Stomach (tissue), 9 donors: ENCODE data around the gene OGT. TPM values are rescaled to one million over a fixed set of nuclear protein-coding genes. Genes with fewer than 3 reads are reported as not detected.
A peak's percentile ranks its signal among the peaks of the same experiment; 100 is the strongest.

Experiments
- DNase-seq, 2 donors: peaks; one replicate each; pipeline versions ENCODE4 v3.0.0 to v3.0.0-alpha.2; 2013 to 2019
- H3K27ac ChIP-seq, 5 donors: fragments of 200-600 bp in 4 of 5; sonication (generic) in 4 of 5; one replicate each; pipeline ENCODE4 v1.5.1; 2013 to 2019; ENCODE audit warnings: mild to moderate bottlenecking in 1 of 5, moderate library complexity in 1 of 5
- H3K27me3 ChIP-seq, 3 donors: fragments of 200-600 bp; sonication (generic); one replicate each; pipeline ENCODE4 v1.5.1; 2017 to 2019; ENCODE audit warnings: mixed run types in 1 of 3
- H3K36me3 ChIP-seq, 4 donors: fragments of 200-600 bp; sonication (generic); 1 replicate in 3 of 4; 2 replicates in 1 of 4; pipeline ENCODE4 v1.5.1; 2016 to 2019
- H3K4me1 ChIP-seq, 4 donors: fragments of 200-600 bp; sonication (generic); one replicate each; pipeline ENCODE4 v1.5.1; 2016 to 2019
- H3K4me3 ChIP-seq, 4 donors: fragments of 200-600 bp; sonication (generic) in 3 of 4; one replicate each; pipeline ENCODE4 v1.5.1; 2016 to 2019; ENCODE audit warnings: mild to moderate bottlenecking in 1 of 4
- H3K9me3 ChIP-seq, 4 donors: fragments of 200-600 bp; sonication (generic); one replicate each; pipeline ENCODE4 v1.5.1; 2016 to 2019
- CTCF ChIP-seq, 7 experiments: fragments of 450-650 bp in 4 of 7; fragments of 200-600 bp in 3 of 7; sonication (generic) in 3 of 7; IDR thresholded peaks; one replicate each; pipeline ENCODE4 v1.5.1; 2016 to 2019; ENCODE audit warnings: antibody characterized with exemption in 7 of 7, control low read depth in 2 of 7, mild to moderate bottlenecking in 1 of 7
- EP300 ChIP-seq: sonication (generic); formaldehyde crosslinking; IDR thresholded peaks from one replicate; pipeline ENCODE4 v1.6.1; 2017; ENCODE audit warnings: antibody characterized with exemption
- POLR2A ChIP-seq, 4 donors: fragments of 450-650 bp; IDR thresholded peaks; one replicate each; pipeline ENCODE4 v1.6.1; 2016; ENCODE audit warnings: antibody characterized with exemption in 4 of 4, control low read depth in 2 of 4, mild to moderate bottlenecking in 1 of 4, moderate library complexity in 1 of 4
- POLR2AphosphoS5 ChIP-seq, 3 donors: sonication (generic); formaldehyde crosslinking; IDR thresholded peaks; one replicate each; pipeline ENCODE4 v1.6.1; 2016; ENCODE audit warnings: antibody characterized with exemption in 3 of 3
- WGBS, 5 donors: extraction: QIAGEN DNeasy Blood & Tissue Kit in 3 of 5; methylation state at CpG; one replicate each; pipeline versions ENCODE4 v1.1.5 to v1.1.7; 2013 to 2018; 5-methylcytosine and 5-hydroxymethylcytosine counted together
- intact Hi-C: fragments of 100-400 bp; cut with DNase I; formaldehyde crosslinking; loops from one replicate; pipeline ENCODE4 v1.15.1; 2023; ENCODE audit warnings: low total_unique reads
- polyA plus RNA-seq, 3 donors: library from polyadenylated mRNA; stranded (reverse); fragments of 200-250 nt; gene quantifications; one replicate each; pipeline ENCODE4 v1.2.3, GENCODE V29; 2013
- total RNA-seq, 5 donors: library from RNA; depleted of rRNA; stranded (reverse); fragments of >200 nt; gene quantifications; one replicate each; pipeline versions ENCODE4 v1.1.0 to v1.2.3, GENCODE V29; 2014 to 2016
- donor health status: healthy with polysubstance abuse.
- donor health status: Bipolar disorder and iron deficiency.
- donor health status: healthy.

The OGT gene
- total and polyA plus RNA-seq, 8 donors: 9.6 to 303 (median 85.9) TPM

- Histone ChIP-seq H3K36me3 (no peaks in the 10 kb centered on the region), H3K4me1 (peaks cover 0 to 4% (median 0%) of the 10 kb centered on the region in 4 donors), H3K9me3 (peaks cover 0 to 6% (median 0%) of the 10 kb centered on the region in 4 donors), H3K27ac (no peak overlapping the region), H3K27me3 (no peaks in the 10 kb centered on the region), H3K4me3 (no peak overlapping the region)
- intact Hi-C loops: no loop called here
- TF ChIP-seq EP300 (no peak), POLR2AphosphoS5 (IDR thresholded peaks at IDR 0.05) (no peak), POLR2A (IDR thresholded peaks at IDR 0.05) (no peak), CTCF (IDR thresholded peaks at IDR 0.05) (no peak)
- 50 to 76% (median 62%) methylated on average over 2 of the region's 2 CpGs for WGBS, 5 donors
- peak in 1 of 2 donors; percentile 5 for DNase-seq
Measured at GRCh38 chrX:71515038-71515396, 17.9 kb upstream of the OGT start.

GRCh38 chrX:71525316-71525715 lies 7.6 kb upstream of the OGT start:
- no peak for TF ChIP-seq EP300
- no peak for TF ChIP-seq POLR2AphosphoS5 (IDR thresholded peaks at IDR 0.05)
- no peak for TF ChIP-seq CTCF (IDR thresholded peaks at IDR 0.05)
- TF ChIP-seq POLR2A (IDR thresholded peaks at IDR 0.05): no peak
- no peak overlapping the region for H3K27ac ChIP-seq
- H3K4me3 ChIP-seq: no peak overlapping the region
- WGBS, 5 donors: 73 to 97% (median 95%) methylated on average over 3 of the region's 3 CpGs
- intact Hi-C loops: no loop called here
- H3K9me3 ChIP-seq: no peaks in the 10 kb centered on the region
- H3K4me1 ChIP-seq: no peaks in the 10 kb centered on the region
- H3K27me3 ChIP-seq: no peaks in the 10 kb centered on the region
- no peak for DNase-seq
- no peaks in the 10 kb centered on the region for H3K36me3 ChIP-seq

GRCh38 chrX:71532078-71532752 lies 689 bp upstream of the OGT start:
- peak overlapping the region; percentile 51 to 72 (median 68) for H3K4me3 ChIP-seq
- peaks cover 0 to 20% (median 6%) of the 10 kb centered on the region in 4 donors for H3K9me3 ChIP-seq
- H3K27me3 ChIP-seq: no peaks in the 10 kb centered on the region
- DNase-seq: peak in 1 of 2 donors; percentile 62
- 0 to 41% (median 9%) methylated on average over 25 of the region's 25 CpGs for WGBS, 5 donors
- peak overlapping the region; percentile 8 to 93 (median 90) for H3K27ac ChIP-seq
- TF ChIP-seq POLR2A (IDR thresholded peaks at IDR 0.05): no peak
- TF ChIP-seq POLR2AphosphoS5 (IDR thresholded peaks at IDR 0.05): peak in 2 of 3 donors; percentile 26 to 74
- TF ChIP-seq EP300: no peak
- no peak for TF ChIP-seq CTCF (IDR thresholded peaks at IDR 0.05)
- H3K4me1 ChIP-seq: peaks cover 0 to 21% (median 1%) of the 10 kb centered on the region in 4 donors
- H3K36me3 ChIP-seq: no peaks in the 10 kb centered on the region
- intact Hi-C loops: no loop called here

- DNase-seq: no peak
- 0 to 39% (median 4%) methylated on average over 12 of the region's 12 CpGs for WGBS, 5 donors
- Histone ChIP-seq H3K4me1 (peaks cover 0 to 34% (median 8%) of the 10 kb centered on the region in 4 donors), H3K9me3 (peaks cover 0 to 20% (median 6%) of the 10 kb centered on the region in 4 donors), H3K36me3 (peaks cover 0 to 7% (median 3%) of the 10 kb centered on the region in 4 donors), H3K4me3 (peak overlapping the region; percentile 51 to 72 (median 68)), H3K27ac (peak overlapping the region; percentile 57 to 93 (median 90)), H3K27me3 (no peaks in the 10 kb centered on the region)
- TF ChIP-seq POLR2A (IDR thresholded peaks at IDR 0.05) (no peak), EP300 (no peak), POLR2AphosphoS5 (IDR thresholded peaks at IDR 0.05) (no peak), CTCF (IDR thresholded peaks at IDR 0.05) (no peak)
- intact Hi-C loops: no loop called here
Measured at GRCh38 chrX:71533516-71533850, 579 bp downstream of the OGT start.
